GM18870 (cell line): ENCODE results near the gene WNT3.
"Not testable (repeated sequence)": the region's sequence is repeated elsewhere in the genome, so short reads cannot be mapped to it uniquely, and the experiment has no call there.

ENCODE experiments used
- ATAC-seq: cut with Tn5 transposase; IDR thresholded peaks from one replicate; pipeline ENCODE4 v1.9.1; 2021; ENCODE audit warnings: moderate library complexity; ENCODE audit not compliant: unreplicated experiment

Gene WNT3

DNA sequence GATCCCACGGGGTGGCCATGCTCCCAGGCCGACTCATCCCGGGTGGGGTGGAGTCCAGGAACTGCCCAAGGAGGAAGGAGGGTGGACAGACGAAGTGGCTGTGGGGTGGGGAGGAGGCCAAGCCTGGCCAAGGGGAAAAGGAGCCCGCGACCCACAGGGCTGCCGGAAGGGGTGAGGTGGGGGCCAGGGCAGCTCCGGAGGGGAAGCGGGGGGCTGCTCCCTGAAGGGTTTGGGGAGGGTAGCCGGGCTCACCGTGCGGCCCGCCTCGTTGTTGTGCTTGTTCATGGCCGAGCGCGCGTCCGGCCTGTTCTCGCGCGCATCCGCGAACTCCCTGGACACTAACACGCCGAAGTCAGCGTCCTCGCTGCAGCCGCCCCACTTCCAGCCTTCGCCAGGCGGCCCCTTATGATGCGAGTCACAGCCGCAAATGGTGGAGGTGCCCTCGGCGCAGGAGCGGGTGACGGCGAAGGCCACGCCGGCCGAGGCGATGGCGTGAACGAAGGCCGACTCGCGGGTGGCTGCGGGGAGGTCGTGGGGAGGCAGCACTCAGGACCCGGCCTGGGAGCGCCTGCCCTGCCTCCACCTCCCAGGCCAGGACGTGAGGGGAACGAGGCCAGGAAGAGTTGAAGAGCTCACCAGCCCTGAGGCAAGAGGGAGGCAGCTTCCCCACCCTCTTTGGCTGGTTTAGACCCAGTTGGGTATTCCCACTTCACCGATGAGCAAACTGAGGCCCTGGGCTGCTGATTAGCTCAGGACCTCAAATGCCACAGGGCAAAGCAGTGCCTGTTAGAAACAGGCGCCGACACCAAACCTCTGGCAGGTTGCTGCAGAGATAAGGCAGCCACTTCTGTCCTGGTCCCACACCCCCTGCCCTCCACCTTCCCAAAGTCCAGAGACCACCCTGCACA lies 48.7 kb downstream of the WNT3 start:
- no peak for ATAC-seq

DNA sequence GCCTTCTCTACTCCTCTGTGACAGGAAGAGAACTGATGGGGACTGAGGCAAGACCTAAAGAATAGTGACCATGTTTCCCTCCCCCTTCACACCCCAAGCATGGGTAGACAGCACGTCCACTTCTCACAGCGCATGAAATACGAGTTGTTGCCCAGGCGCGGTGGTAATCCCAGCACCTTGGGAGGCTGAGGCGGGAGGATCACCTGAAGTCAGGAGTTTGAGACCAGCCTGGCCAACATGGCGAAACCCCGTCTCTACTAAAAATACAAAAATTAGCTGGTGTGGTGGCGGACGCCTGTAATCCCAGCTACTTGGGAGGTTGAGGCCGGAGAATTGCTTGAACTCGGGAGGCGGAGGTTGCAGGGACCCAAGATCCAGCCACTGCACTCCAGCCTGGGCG lies 49.6 kb downstream of the WNT3 start:
- ATAC-seq: not testable (repeated sequence)

DNA sequence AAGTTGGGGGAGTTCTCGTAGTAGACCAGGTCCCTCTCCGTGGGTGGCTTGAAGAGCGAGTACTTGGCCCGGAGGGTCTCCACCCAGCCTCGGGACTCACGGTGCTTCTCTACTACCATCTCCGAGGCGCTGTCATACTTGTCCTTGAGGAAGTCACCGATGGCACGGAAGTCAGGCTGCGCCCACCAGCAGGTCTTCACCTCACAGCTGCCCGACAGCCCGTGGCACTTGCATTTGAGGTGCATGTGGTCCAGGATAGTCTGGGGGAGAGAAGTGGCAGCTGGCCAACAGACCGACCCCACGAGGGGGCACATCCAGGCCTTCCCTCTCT lies 50.0 kb downstream of the WNT3 start:
- ATAC-seq: no peak

DNA sequence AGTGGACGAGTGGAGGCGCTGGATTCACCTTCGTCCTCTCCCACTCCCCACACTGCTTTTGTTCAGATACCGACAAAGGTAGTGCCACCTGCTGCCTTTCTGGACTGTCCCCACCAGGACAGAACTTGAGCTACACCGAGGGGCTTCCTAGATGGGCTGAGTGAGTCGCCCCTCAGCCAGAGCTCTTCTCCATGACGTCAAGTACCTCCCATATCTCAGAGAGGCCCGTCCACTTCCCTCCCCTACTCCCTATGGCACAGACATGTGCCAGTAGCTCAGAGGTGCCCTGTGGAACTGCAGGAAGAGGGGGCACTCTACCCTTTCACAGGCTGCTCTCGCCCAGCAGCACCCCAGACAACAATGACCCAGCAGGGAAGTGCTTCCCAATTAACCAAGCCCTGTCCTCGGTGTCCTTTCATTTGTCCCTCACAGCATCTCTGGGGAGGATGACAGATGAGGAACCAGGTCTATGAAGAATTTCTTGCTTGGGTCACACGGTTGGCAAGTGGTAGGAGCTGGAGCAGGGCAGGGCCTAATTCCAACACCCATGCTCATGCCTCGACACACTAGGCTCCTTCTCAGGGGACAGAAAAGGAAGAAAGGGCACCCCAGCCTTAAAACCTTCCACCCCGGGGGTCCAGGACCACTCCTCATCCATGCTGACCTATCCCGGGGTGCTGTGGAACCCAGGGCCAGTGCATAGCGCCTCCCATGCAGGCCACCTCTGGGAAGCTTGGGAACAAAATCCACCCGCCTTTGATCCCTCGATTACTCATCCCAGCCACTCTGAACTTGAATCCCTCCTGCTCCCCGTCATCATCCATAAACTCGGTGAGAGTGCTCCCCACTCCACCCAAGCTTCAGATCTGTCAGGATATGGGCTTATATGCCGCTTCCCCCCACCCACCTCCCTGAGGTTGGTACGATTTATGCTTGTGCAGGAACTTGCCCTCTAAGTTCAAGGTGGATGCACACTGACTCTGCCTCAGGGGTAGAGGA lies 51.7 kb downstream of the WNT3 start:
- ATAC-seq: no peak

DNA sequence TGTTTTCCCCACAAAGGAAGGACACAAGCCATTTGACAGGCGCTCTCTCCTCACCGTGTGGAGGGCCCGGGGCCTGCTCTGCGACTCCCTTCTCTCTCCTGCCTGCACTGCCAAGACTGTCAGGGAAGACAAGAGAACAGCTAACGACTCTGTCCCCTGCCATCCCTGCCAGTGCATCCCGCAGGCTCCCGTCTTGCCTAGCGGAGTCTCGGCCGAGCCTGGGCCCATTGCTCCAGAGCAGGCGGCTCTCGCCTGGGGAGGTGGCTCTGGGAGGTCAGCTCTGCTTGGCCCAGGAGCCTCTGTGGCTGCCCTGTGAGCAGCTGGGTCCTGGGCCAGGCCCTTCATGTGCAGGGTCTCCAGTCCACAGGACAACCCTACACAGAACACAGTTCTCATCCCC lies 53.0 kb downstream of the WNT3 start:
- ATAC-seq: no peak

DNA sequence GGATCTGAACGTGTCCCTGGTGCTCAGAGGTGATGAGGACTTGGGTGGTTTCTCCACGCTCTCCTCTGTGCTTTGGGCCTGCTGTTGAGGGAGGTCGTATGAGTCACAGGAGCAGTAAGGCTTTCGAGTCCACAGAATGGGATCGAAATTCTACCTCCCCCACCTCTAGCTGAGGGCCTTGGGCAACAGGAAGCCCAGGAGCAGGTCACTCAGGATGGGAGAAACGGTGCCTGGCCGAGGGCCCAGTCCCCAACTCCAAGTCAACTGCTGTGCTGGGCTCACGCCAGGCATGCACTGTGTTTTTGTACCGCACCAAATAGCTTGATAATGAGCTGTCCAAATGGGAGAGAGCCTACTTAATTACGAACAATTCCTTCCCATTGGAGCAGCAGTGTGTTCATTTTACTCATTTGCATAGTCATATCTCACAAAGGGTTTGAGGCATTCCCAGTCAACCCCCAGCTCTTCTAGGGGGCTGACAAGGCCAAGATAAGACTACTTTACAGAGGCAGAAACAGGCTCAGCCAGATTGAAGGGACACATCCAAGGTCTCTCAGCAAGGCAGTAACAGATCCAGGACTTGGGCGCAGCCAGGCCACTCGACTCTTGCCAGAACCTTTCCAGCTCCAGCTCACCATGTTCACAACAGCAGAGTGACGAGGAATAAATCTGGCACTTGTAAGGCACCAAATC lies 53.6 kb downstream of the WNT3 start:
- ATAC-seq: no peak

DNA sequence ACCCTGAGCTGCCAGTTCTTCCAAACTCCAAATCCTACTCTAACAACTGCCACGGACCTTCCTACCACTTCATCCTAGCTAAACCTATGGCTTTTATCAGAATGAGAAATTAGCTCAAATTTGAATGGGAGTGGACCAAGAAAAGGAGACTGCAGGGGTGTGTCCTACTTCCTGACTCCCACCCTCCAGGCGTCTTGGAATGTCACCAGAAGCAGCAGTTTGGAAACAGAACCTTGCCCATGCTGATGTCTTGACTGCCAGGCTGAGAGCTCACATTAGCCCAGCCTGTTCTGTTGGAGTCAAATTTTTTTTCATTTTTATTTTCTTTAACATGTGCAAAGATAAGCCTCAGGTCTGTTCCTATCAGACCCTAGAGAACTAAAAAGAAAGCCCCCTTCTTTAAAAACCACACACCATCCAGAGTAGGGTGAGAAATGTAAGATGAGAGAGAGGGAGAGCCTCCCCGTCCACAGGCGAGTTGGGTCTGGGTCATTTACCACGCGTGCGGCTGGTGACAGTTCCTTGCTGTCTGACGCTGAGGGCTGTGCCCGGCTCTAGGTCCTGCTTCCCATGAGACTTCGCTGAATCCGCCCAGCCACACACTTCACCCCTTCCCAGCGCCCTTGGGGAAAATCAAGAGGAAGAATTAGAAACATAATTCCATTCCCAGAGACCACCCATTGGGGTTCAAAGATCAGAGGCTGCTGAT lies 54.3 kb downstream of the WNT3 start:
- ATAC-seq: no peak

DNA sequence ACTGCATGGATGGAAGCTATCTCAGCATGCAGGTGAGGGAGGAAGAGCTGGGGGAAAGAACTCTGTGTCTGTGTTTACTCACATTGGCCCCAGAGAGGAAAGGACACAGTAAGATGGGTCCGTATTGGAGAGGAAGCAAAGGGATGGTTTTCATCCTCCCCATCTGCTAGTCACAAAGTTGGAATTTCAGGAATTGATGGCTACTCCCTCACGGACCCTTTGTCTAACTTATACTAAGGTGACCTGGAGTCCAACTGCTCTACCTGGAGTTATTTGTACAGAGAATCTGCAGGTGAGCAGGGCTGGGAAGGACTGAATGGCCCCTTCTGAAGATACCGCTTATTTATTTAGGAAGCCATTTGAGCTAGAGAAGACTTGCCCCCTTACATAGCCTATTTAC lies 55.1 kb downstream of the WNT3 start:
- no peak for ATAC-seq

DNA sequence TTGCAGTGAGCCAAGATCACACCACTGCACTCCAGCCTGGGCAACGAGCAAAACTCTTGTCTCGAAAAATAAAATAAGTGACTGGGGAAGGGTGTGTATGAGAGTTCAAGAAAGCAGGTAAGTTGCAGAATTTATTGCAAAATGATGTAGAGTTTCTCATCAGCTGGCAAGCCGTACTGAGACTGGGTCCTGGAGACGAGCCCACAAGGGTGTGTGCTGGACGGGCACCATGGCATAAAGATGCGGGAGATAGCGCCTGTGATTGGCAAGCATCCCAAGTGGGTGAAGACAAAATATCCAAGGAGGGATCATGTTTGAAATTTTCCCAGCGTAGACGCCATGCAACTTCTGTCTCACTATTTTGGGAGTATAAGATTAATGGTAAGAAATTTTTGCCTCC lies 59.4 kb downstream of the WNT3 start:
- no peak for ATAC-seq

DNA sequence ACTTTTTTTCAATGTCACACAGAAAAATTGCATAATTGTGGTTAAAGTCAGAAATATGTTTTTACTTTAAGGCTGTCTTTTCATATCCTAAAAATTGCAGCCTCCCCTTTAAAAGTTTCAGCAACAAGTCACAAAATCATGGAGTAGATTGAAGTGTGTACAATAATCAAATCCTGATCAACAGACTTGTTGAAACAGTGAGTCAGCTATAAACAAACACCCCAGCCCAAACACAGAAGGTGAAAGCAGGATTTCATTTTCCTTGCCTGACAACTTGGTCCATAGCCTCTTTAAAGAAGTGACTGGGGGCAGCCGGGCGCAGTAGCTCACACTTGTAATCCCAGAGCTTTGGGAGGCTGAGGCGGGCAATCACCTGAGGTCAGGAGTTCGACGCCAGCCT lies 59.9 kb downstream of the WNT3 start:
- no peak for ATAC-seq

DNA sequence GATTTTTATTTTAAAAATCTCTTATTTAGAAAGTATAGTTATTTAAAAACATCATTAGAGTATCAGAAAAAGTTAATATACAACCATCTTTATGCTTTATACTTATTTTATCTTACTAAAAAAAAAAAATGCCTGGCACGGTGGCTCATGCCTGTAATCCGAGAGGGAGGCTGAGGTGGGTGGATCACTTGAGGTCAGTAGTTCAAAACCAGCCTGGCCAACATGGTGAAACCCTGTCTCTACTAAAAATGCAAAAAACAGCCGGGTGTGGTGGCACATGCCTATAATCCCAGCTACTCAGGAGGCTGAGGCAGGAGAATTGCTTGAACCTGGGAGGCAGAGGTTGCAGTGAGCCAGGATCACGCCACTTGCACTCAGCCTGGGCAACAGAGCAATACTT lies 60.9 kb downstream of the WNT3 start:
- not testable (repeated sequence) for ATAC-seq

DNA sequence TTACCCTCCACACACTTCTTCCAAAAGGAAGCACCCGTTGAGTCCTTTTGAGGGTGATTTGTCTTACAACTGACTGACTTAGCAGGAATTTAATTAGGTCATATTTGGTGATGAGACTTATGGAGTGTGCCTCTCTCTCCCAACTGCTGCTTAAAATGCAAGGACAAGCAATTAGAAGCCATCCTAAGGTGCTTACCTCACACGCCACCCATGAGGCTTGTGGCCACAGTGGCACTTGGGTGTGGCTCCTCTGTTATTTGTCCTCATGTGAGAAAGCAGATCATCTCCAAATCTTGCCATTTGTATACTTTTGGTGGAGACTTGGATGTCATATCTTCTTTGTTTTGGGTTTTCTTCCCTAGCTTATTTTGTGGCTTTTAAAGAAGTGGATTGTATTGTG lies 61.6 kb downstream of the WNT3 start:
- no peak for ATAC-seq

DNA sequence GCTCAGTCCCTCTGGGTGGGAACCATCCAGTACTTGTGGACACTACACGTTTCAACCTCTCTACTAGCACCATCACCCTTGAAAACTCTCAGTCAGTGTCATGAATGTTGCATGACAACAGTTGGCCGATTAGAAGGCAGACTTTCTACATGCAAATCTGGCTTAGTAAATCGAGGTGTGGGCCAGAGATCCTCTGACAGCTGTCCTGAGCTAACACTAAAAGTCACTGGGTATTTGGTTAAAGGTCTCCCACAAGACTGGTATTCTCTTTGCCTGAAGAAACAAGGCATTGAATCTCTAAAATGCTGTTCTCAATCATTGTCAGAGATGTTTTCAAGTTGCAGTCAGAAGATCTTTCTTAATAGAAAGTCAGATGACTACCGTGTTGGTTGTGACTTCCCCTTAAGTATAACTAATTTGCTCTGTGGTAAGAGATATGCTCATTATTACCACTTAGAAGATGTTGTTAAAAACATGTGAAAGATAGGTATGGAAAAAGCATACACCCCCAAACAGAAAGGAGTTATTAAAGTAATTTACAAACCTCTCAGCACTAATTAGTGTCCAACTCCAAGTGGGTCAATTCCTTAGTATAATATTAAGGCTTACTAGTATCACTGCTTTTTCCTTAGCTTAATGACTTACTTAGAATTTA lies 62.3 kb downstream of the WNT3 start:
- no peak for ATAC-seq

DNA sequence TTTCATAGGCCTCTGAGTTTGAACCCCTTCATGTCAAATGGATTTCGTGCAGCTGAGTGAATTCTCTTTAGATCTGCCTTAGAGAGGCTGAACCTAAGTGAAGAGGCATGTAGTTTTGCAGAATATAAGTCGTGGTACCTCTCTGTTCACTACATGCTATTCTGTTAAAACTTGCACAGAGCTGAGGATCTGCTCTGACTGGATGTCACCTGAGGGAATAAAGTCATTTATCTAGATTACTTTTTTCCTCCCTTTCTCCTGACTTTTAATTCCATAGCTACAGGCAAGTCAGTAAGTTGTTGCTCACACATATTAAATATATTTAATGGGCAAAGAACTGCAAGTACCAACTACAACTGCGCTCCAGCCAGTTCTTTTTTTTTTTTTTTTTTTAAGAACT lies 64.7 kb downstream of the WNT3 start:
- ATAC-seq: no peak

DNA sequence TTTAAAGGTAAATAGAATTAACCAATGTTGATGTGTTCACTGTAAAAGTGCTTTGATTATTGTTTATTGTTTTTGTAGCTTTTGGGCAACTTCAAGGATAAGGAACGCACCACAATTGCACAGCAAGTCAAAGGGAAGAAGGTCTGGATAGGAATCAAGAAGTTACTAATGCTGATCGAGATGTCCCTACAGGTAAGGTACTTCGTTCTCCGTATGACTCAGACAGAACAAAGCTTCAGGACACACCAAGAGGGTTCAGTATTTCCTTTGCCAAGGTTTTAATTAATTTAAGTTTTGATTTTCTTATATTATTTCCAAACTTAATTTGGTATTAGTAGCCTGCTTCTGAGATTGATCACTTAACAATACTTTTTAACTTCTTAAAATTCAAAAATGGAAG lies 67.1 kb downstream of the WNT3 start:
- ATAC-seq: no peak

DNA sequence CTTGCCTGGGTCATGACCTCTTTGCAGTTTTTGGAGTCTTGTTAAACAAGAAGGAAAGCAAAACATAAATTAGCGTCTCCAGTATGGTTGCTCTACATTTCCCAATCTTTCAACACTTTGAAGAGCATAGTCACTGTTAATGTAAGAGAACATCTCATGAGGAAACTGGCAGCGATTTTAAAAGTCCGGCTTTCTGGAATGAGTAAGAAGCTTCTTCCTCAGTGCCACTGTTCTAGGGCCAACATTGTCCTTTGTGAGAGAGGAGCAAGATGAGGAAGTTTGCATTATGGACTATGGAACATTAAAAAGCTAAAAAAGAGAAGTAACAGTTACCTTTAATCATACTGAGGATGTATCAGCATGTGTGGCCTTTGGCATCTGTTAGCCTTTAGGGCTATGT lies 73.1 kb downstream of the WNT3 start:
- no peak for ATAC-seq

DNA sequence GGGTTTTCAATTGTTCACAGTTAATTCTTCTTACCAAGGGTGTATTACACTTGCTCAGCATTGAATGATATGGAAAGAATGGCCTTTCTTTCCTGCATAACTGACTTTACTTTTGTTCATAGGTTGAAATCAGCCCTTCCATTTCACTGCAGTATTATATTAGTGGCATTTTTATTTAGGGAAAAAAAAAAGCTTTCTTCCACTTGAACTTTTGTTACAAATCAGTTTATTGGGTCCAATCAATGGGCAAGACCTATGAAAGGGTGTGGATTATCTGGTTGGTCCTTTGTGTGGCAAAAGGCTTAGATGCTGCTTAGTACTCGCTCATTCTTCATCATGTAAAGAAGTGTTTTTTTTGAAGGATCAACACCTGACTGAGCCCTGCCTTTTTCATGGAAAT lies 74.1 kb downstream of the WNT3 start:
- no peak for ATAC-seq

DNA sequence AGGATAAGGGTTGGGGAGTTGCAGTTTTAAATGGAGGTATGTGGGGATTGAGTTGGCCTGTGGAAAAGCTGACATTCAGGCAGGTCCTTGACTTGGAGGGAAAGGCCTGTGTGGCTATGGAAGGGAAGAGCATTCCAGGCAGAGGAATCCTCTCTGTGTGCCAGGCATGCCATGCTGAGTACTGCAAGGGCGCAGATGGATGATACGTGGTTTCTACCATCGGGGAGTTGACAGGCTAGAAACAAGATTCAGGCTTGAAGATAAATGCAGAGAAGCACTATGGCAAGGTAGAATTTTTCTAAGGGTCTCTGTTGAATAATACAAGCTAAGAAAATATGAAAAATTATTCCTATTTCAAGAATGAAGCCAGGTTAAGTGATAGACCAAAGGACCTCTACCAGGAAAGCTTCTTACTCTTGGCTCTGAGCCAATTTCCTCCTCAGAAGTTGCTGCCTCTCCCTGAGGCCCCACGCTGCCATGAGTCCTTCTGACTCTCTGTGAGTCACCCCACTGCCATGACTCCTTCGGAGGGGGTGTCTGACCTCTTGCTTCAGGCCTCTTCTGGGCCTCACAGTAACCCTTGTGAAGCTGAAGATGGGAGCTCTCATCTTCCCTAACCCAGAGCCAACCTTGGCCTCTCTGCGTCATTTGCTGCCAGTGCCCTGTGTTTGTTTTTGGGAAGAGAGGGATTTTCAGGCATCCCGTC lies 75.8 kb downstream of the WNT3 start:
- ATAC-seq: no peak

DNA sequence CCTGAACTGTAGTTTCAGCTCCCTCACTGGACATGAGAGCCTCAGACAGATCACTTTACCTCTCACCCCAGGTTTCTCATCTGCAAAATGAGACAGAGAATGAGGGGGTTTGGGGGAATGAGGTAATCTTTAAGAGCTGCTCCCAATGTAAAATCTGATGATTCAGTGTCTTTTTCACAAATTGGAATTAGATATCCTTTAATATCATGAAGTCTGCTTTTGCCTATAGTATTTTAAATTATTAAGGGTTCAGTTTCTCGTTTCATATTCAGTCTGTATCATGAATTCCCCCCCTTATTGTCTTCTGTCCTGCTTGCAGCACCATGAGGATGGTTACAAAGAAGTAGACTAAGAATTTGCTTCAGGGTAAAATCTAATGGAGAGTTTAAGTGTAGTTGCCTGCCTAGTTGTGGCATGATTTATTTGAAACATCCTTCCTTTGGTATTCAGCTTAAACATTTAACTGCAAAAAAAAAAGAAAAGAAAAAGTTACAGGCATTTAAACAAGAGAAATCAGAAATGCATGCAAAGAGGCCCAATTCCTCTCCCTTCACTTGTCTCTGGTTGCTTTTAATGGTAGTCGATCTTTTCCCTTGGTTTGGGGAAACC lies 77.3 kb downstream of the WNT3 start:
- no peak for ATAC-seq
